ENCODE results near the gene CMC2.

CMC2 gene

GRCh38 chr16:81001330-81001729 is 5.4 kb downstream of the CMC2 start:
- DNase-seq, result no peak

GRCh38 chr16:81000873-81001272 is 5.8 kb downstream of the CMC2 start:
- DNase-seq, result no peak

GRCh38 chr16:80997964-80998620 is 8.6 kb downstream of the CMC2 start:
- no peak for DNase-seq

GRCh38 chr16:80997139-80997798 is 9.4 kb downstream of the CMC2 start:
- no peak for DNase-seq

GRCh38 chr16:80996688-80997138 is 10.0 kb downstream of the CMC2 start:
- DNase-seq, result no peak

GRCh38 chr16:80994451-80994850 is 12.2 kb downstream of the CMC2 start:
- DNase-seq, result no peak

GRCh38 chr16:80993834-80994233 is 12.9 kb downstream of the CMC2 start:
- DNase-seq, result no peak

GRCh38 chr16:80993307-80993706 is 13.4 kb downstream of the CMC2 start:
- peak; percentile 30 for DNase-seq

GRCh38 chr16:80992676-80993293 is 13.9 kb downstream of the CMC2 start:
- no peak for DNase-seq

- no peak for DNase-seq
Measured at GRCh38 chr16:80991792-80992430, 14.8 kb downstream of the CMC2 start.

- DNase-seq, result no peak
Measured at GRCh38 chr16:80990978-80991377, 15.7 kb downstream of the CMC2 start.

- DNase-seq, result no peak
Measured at GRCh38 chr16:80990577-80990976, 16.1 kb downstream of the CMC2 start.

- no peak for DNase-seq
Measured at GRCh38 chr16:80989801-80990200, 16.9 kb downstream of the CMC2 start.

GRCh38 chr16:80988756-80989155 is 17.9 kb downstream of the CMC2 start:
- no peak for DNase-seq

GRCh38 chr16:80986557-80986956 is 20.1 kb downstream of the CMC2 start:
- DNase-seq, result no peak

GRCh38 chr16:80985611-80986010 is 21.1 kb downstream of the CMC2 start:
- DNase-seq, result no peak

GRCh38 chr16:80984124-80984892 is 22.4 kb downstream of the CMC2 start:
- no peak for DNase-seq

GRCh38 chr16:80982646-80983045 is 24.0 kb downstream of the CMC2 start:
- no peak for DNase-seq

- peak; percentile 37 for DNase-seq
Measured at GRCh38 chr16:80981103-80981502, 25.6 kb downstream of the CMC2 start.

- DNase-seq, result no peak
Measured at GRCh38 chr16:80976946-80977345, 29.7 kb downstream of the CMC2 start.

- no peak for DNase-seq
Measured at GRCh38 chr16:80974649-80975376, 31.9 kb downstream of the CMC2 start.

- DNase-seq, result no peak
Measured at GRCh38 chr16:80973991-80974390, 32.7 kb downstream of the CMC2 start.
